Breast epithelium (tissue), 3 donors: Measurements from ENCODE around the gene TMEM132C.

Experiments
- CTCF ChIP-seq, 3 donors: fragments of 450-650 bp; IDR thresholded peaks; one replicate each; pipeline ENCODE4 v1.5.1; 2016 to 2017; ENCODE audit warnings: antibody characterized with exemption in 3 of 3, mild to moderate bottlenecking in 3 of 3, moderate library complexity in 3 of 3
- POLR2A ChIP-seq: fragments of 450-650 bp; IDR thresholded peaks from one replicate; pipeline ENCODE4 v1.6.1; 2016; ENCODE audit warnings: antibody characterized with exemption, mild to moderate bottlenecking, moderate library complexity

GRCh38 chr12:128551266-128551665 is 284.3 kb downstream of the TMEM132C start:
- TF ChIP-seq CTCF (IDR thresholded peaks at IDR 0.05), result no peak
- no peak for TF ChIP-seq POLR2A
